ENCODE measurements around the gene CLPTM1. TPM values are rescaled to one million over a fixed set of nuclear protein-coding genes. Genes with fewer than 3 reads are reported as not detected.

Gene CLPTM1
- total RNA-seq (2022; extraction: Qiagen RNA extraction), result 140 to 185 TPM (median 176 TPM) in 5 replicates

GRCh38 chr19:44954649-44955504, at the start of gene CLPTM1:
TSS of gene CLPTM1 (plus strand) at chr19:44955380. CDS start at chr19:44955396, 16 bp downstream.

GRCh38 chr19:44905437-44906160, 49.6 kb upstream of the CLPTM1 start, which contains the start of gene APOE:
TSS of gene APOE (plus strand) at chr19:44905796. CDS start at chr19:44906625, 829 bp downstream.

GRCh38 chr19:44914433-44915206, 40.6 kb upstream of the CLPTM1 start, which contains the start of gene APOC1:
TSS of gene APOC1 (plus strand) at chr19:44914608. CDS start at chr19:44914892, 284 bp downstream.

GRCh38 chr19:44942067-44942571, 13.1 kb upstream of the CLPTM1 start, which contains the start of gene APOC4:
TSS of gene APOC4 (plus strand) at chr19:44942237. CDS start at chr19:44942278, 41 bp downstream.

GRCh38 chr19:45001087-45001739, 46.0 kb downstream of the CLPTM1 start, which contains the start of gene RELB:
TSS of gene RELB (plus strand) at chr19:45001464. CDS start at chr19:45001580, 116 bp downstream.

GRCh38 chr19:45038931-45039893, 84.0 kb downstream of the CLPTM1 start, which contains the start of gene CLASRP:
TSS of gene CLASRP (plus strand) at chr19:45039045. CDS start at chr19:45040213, 1,168 bp downstream.

Other genes starting within 250 kb of the CLPTM1 start
- gene BCL3, start 206.7 kb upstream of the CLPTM1 start, total RNA-seq (2022; extraction: Qiagen RNA extraction), result 30.5 to 57.6 TPM (median 56.5 TPM) in 5 replicates
- gene CBLC, start 177.5 kb upstream of the CLPTM1 start, total RNA-seq (2022; extraction: Qiagen RNA extraction), result 0.06 TPM in 1 of 5 replicates, not detected in the others
- gene BCAM, start 146.3 kb upstream of the CLPTM1 start, total RNA-seq (2022; extraction: Qiagen RNA extraction), result 68.3 to 86.8 TPM (median 84.1 TPM) in 5 replicates
- 71.2 to 83.6 TPM (median 79.1 TPM) in 5 replicates for gene NECTIN2, start 109.1 kb upstream of the CLPTM1 start, total RNA-seq (2022; extraction: Qiagen RNA extraction)
- 182 to 258 TPM (median 243 TPM) in 5 replicates for gene TOMM40, start 64.1 kb upstream of the CLPTM1 start, total RNA-seq (2022; extraction: Qiagen RNA extraction)
- gene APOE, start 49.6 kb upstream of the CLPTM1 start, total RNA-seq (2022; extraction: Qiagen RNA extraction), result 10.6 to 22.1 TPM (median 14.8 TPM) in 5 replicates
- 110 to 119 TPM (median 111 TPM) in 5 replicates for gene APOC1, start 40.8 kb upstream of the CLPTM1 start, total RNA-seq (2022; extraction: Qiagen RNA extraction)
- gene APOC4, start 13.1 kb upstream of the CLPTM1 start, total RNA-seq (2022; extraction: Qiagen RNA extraction), result not detected in 5 replicates
- not detected in 5 replicates for gene APOC2, start 9.3 kb upstream of the CLPTM1 start, total RNA-seq (2022; extraction: Qiagen RNA extraction)
- gene RELB, start 46.1 kb downstream of the CLPTM1 start, total RNA-seq (2022; extraction: Qiagen RNA extraction), result 23.1 to 46.1 TPM (median 39.5 TPM) in 5 replicates
- gene CLASRP, start 83.7 kb downstream of the CLPTM1 start, total RNA-seq (2022; extraction: Qiagen RNA extraction), result 45.4 to 71.7 TPM (median 67.2 TPM) in 5 replicates
- 12.1 to 21.4 TPM (median 18.9 TPM) in 5 replicates for gene ZNF296, start 121.1 kb downstream of the CLPTM1 start, total RNA-seq (2022; extraction: Qiagen RNA extraction)
- 91.8 to 109 TPM (median 95.5 TPM) in 5 replicates for gene GEMIN7, start 123.9 kb downstream of the CLPTM1 start, total RNA-seq (2022; extraction: Qiagen RNA extraction)
- gene PPP1R37, start 137.8 kb downstream of the CLPTM1 start, total RNA-seq (2022; extraction: Qiagen RNA extraction), result 31.6 to 44.7 TPM (median 43.0 TPM) in 5 replicates
- gene NKPD1, start 205.6 kb downstream of the CLPTM1 start, total RNA-seq (2022; extraction: Qiagen RNA extraction), result 0.51 to 1.2 TPM (median 0.93 TPM) in 5 replicates
- gene TRAPPC6A, start 222.9 kb downstream of the CLPTM1 start, total RNA-seq (2022; extraction: Qiagen RNA extraction), result 39.5 to 51.0 TPM (median 45.7 TPM) in 5 replicates
- gene BLOC1S3, start 223.4 kb downstream of the CLPTM1 start, total RNA-seq (2022; extraction: Qiagen RNA extraction), result 27.5 to 36.7 TPM (median 32.6 TPM) in 5 replicates

Data from A549 treated with AZD2906 at 1 μM for 4 hours (cell line).